KG1 (cell line): ENCODE measurements around the gene LYPD1.
"Not testable (repeated sequence)": the region's sequence is repeated elsewhere in the genome, so short reads cannot be mapped to it uniquely, and the experiment has no call there.

Source experiments
- DNase-seq: peaks from one replicate; lab custom pipeline; 2025; lab: John Stamatoyannopoulos, UW

The LYPD1 gene, protein sequence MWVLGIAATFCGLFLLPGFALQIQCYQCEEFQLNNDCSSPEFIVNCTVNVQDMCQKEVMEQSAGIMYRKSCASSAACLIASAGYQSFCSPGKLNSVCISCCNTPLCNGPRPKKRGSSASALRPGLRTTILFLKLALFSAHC

GRCh38 chr2:132669908-132670495, at the start of gene LYPD1:
TSS of gene LYPD1 (minus strand) at chr2:132670205. CDS start at chr2:132669932, 273 bp downstream.
- DNase-seq, result no peak

GRCh38 chr2:132719480-132719879, 49.5 kb upstream of the LYPD1 start:
- no peak for DNase-seq

DNA sequence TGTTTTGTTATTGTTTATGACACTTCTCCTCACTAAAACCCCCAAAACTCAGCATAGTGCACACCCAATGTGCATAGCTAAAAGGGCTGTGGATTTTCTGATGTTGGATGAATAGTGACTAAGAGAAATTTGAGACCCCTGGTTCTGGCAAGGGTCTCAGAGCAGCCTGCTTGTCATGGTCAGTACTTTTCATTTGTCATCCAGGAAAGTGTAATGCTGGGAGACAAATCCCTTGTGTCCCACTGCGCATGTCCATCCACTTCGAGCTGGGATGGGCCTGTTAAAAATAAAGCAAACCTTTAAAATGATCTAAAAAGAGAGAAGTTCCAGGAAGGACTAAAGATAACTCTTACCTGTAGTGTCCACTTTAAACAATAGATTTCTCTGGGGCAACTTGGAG, 46.9 kb upstream of the LYPD1 start:
- no peak for DNase-seq

DNA sequence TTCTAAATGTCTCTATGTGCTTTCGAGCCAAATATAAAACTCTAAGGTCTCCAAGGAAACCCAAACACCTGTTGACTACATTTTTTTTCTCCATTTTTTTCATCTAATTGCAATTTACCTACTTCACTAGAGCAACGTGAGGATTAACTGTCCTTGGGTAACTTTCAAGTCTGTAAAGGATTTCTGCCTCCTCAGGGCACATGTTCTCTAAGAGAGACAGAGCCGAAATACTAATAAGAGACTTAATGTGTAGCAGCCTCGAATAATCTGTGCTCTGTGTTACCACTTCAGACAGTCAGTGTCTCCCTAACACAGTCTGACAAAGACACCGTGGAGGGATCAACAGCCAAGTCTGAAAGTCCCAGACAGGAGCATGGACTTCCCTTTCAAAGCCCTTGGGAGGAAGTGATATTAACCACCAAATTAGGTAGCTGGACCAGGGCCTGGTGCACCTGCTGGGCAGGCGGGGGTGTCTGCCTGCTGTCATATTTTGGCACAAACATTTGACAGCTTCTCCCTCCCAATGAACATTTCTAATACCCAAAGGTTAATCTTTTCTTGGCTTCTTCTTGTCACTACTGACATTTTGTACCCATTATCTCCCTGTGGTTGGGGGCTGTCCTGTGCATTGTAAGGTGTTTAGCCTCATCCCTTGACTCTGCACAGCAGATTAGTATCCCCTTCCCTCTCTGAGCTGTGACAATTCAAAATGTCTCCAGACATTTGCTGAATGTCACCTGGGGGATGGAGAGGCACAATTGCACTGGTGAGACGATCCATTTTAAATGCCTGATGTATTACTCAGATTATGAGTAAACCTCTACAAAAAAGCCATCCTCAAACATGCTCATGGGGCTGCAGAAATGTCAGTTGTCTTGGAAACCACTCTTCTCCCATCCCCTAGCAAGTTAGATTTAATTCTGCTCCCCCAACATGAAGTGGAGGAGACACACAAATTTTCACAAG, 45.7 kb upstream of the LYPD1 start:
- no peak for DNase-seq

DNA sequence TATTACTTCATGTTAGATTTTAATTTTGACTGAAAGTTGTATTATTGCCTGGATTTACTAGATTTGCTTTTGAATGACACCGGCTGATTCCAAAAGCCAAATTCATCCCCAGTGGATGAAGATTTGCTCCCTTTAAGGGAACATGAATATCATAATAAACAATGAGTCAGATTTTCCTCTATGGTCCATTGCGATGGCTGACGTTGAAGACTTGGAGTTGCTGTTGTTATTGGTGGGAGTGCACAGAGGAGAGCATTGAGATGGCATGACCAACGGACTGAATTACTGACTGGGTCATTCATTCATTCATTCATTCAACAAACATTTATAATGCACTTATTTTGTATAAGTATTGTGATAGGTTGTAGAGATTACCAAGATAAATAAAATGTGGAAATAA, 33.4 kb upstream of the LYPD1 start:
- no peak for DNase-seq

DNA sequence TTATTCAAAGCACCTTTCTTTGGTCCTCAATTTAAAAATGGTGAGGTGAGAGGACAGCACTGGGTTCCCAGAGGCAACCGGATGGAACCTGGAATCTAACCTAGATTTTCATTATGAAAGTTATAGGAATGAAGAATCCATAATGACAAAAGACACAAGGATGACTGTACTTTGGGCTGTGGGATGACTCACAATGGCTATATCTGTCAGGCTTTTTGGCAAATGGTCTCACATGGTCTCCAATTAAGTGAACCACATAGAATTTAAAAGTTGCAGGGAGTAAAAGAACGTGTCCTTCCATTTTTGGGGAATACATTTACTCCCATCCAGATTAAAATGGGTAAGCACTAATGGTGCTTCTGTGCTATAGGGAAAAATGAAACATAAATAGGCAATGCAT, 31.8 kb upstream of the LYPD1 start:
- no peak for DNase-seq

GRCh38 chr2:132699802-132700201, 29.8 kb upstream of the LYPD1 start:
- not testable (repeated sequence) for DNase-seq

DNA sequence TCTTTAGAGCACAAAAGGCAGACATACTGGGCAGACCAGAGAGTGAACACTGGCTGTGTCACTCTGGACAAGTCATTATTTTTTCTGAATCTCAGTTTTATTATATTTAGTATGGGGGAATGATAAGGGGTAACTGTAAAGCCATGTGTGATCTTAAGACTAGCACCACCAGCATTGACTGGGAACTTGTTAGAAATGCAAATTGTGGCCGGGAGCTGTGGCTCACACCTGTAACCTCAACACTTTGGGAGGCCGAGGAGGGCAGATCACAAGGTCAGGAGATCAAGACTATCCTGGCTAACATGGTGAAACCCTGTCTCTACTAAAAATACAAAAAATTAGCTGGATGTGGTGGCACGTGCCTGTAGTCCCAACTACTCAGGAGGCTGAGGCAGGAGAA, 28.3 kb upstream of the LYPD1 start:
- DNase-seq, result not testable (repeated sequence)

GRCh38 chr2:132697556-132698205, 27.7 kb upstream of the LYPD1 start:
- DNase-seq, result no peak

- no peak for DNase-seq
Observed at GRCh38 chr2:132692816-132693215, 22.8 kb upstream of the LYPD1 start.

GRCh38 chr2:132691556-132691955, 21.6 kb upstream of the LYPD1 start:
- no peak for DNase-seq

DNA sequence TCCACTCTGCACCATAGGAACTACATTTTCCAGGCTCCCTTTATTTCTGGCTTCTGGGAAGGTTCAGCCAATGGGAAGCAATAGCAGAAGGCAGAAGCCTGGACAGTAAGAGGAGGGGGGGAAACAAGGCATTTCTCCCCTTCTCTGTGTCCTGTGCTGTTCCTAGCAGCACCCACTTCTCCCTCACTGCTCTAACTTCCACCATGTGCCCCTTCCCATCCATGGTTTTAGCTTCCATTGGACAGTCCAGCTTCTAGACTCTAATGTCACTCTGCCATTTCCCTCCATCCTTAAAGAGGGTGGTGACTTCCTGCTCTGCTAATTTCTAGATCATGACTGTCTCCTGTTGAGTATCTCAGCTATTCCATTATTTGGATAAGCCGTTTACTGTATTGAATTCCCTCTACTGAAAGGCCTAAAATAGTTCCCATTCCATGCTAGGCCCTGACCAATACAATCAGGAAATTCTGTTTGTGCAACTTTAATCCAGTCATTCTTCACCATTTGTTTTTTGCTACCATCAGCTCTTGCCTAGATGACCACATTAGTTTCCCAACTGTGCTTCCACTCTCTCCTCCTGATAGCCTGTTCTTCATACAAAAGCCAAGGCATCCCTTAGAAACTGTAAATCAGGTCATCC, 20.8 kb upstream of the LYPD1 start:
- DNase-seq, result no peak

DNA sequence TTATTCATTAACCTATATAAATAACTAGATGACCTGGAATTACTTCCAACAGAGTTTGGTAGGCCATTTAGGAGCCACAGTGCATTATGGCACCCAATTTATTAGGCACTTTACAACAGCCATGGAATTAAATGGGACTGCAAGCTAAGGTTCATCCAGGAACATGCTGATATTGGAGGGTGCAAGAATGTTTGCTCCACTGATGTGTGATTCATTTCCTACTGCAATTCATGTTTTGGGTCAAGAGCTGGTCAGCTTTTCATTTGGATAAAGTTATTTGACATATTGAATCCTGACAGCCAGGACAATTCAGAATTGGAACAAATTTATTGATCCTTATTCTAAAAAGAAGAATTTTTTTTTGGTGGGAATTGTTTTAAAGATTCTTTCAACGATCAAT, 11.8 kb upstream of the LYPD1 start:
- no peak for DNase-seq

DNA sequence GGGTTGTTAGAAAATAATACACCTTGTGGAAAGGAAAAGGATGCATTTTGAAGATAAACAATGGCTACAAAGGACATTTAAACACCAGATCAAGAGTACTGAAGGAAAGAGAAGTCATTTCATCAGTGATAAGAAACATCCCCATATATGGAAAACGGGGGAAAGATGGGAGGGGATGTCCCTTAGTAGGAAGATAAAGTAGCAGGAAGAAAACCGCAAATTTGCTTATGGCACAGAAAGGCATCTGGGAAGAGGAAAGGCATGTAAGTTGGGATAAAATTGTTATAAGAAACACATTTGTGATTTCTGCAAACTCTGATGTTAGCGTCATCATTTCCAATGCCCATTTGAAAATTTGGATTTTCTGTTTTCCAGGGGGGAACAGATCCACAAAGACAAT, 10.5 kb upstream of the LYPD1 start:
- DNase-seq, result no peak

DNA sequence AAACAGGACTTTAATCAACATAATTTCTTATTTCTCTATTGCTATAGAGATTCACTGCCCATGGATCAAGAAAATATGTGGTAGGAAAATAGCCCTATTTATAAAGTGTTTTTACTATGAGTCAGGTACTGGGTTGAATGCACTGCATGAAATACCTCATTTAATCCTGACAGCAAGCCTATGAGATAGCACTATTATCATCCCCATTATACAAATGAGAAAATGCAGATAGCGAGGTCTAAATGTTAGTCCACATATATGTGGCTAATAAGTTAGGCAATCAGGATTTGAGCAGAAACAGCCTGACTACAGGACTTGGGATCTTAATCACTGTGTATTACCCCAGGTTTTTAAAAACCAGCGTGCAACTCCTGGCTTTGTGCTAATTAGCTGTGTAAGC, 8.5 kb upstream of the LYPD1 start:
- DNase-seq, result no peak

- DNase-seq, result no peak
Observed at GRCh38 chr2:132677661-132678060, 7.7 kb upstream of the LYPD1 start.

GRCh38 chr2:132676999-132677398, 7.0 kb upstream of the LYPD1 start:
- no peak for DNase-seq

- no peak for DNase-seq
Observed at GRCh38 chr2:132671151-132671835, 1.3 kb upstream of the LYPD1 start.

GRCh38 chr2:132670496-132671150, 618 bp upstream of the LYPD1 start:
- no peak for DNase-seq

- DNase-seq, result no peak
Observed at GRCh38 chr2:132668987-132669907, 758 bp downstream of the LYPD1 start.
